ENCODE measurements around the gene PHLDA3.

Gene PHLDA3

GRCh38 chr1:201468844-201469644 is at the start of gene PHLDA3:
PHLDA3 (minus strand) TSS chr1:201469188; CDS start chr1:201468786, 402 bp downstream.
- Histone ChIP-seq H4K20me1 (ENCODE audit: insufficient read depth, low read length) (no peaks in the 10 kb centered on the region), H3K4me2 (ENCODE audit: low read length) (no peak within 1 kb of the TSS), H2AFZ (ENCODE audit: low read length) (no peak within 1 kb of the TSS), H3F3A (ENCODE audit: insufficient read depth, low read length) (no peaks in the 10 kb centered on the region), H3K4me3 (ENCODE audit: low read depth, low read length, poor library complexity, severe bottlenecking) (no peak within 1 kb of the TSS), H3K9me3 (ENCODE audit: low read length) (no peaks in the 10 kb centered on the region), H3K27ac (ENCODE audit: low read depth, low read length, poor library complexity, severe bottlenecking) (no peak within 1 kb of the TSS), H3K9me2 (ENCODE audit: low read depth, low read length) (no peaks in the 10 kb centered on the region), H3K9ac (ENCODE audit: low read length) (no peak within 1 kb of the TSS), H3K36me3 (ENCODE audit: insufficient read depth, low read length) (no peaks in the 10 kb centered on the region), H3K79me2 (ENCODE audit: insufficient read depth, low read length) (no peaks in the 10 kb centered on the region), H3K27me3 (ENCODE audit: insufficient read depth, low read length) (0 out of 2 replicates have a peak, but pooled peaks cover 4% of the 10 kb centered on the region), H3K4me1 (ENCODE audit: insufficient read depth, low read length, severe bottlenecking) (no peaks in the 10 kb centered on the region)
- TF ChIP-seq EZH2 (IDR thresholded peaks at IDR 0.05; ENCODE audit: borderline replicate concordance, low read length) = no peak
- TF ChIP-seq, protein P1, sequence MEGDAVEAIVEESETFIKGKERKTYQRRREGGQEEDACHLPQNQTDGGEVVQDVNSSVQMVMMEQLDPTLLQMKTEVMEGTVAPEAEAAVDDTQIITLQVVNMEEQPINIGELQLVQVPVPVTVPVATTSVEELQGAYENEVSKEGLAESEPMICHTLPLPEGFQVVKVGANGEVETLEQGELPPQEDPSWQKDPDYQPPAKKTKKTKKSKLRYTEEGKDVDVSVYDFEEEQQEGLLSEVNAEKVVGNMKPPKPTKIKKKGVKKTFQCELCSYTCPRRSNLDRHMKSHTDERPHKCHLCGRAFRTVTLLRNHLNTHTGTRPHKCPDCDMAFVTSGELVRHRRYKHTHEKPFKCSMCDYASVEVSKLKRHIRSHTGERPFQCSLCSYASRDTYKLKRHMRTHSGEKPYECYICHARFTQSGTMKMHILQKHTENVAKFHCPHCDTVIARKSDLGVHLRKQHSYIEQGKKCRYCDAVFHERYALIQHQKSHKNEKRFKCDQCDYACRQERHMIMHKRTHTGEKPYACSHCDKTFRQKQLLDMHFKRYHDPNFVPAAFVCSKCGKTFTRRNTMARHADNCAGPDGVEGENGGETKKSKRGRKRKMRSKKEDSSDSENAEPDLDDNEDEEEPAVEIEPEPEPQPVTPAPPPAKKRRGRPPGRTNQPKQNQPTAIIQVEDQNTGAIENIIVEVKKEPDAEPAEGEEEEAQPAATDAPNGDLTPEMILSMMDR (IDR thresholded peaks at IDR 0.05; ENCODE audit: low read length) = no peak

GRCh38 chr1:201518071-201518470 is 49.1 kb upstream of the PHLDA3 start:
- Histone ChIP-seq H3K27me3 (ENCODE audit: insufficient read depth, low read length) (no peaks in the 10 kb centered on the region), H3K27ac (ENCODE audit: low read depth, low read length, poor library complexity, severe bottlenecking) (no peak overlapping the region)
- TF ChIP-seq EZH2 (IDR thresholded peaks at IDR 0.05; ENCODE audit: borderline replicate concordance, low read length) = no peak
- TF ChIP-seq, protein P1 (IDR thresholded peaks at IDR 0.05; ENCODE audit: low read length) = no peak

DNA sequence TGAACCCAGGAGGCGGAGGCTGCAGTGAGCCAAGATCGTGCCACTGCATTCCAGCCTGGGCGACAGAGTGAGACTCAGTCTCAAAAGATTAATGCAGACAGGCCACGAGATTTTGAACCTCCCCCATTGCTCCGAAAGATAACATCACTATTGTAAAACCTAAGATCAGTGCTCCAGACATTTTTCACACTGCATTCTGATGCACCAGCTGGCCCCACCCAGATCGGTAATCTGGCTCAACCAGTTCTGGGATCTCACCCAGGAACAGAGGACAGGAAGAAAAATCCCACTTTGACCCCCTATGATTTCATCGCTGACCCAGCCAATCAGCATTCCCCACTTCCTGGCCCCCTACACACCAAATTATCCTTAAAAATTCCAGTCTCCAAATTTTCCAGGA is 48.6 kb upstream of the PHLDA3 start:
- Histone ChIP-seq H3K9me3 (ENCODE audit: low read length) (no peaks in the 10 kb centered on the region), H3K4me3 (ENCODE audit: low read depth, low read length, poor library complexity, severe bottlenecking) (no peak overlapping the region), H3K27ac (ENCODE audit: low read depth, low read length, poor library complexity, severe bottlenecking) (no peak overlapping the region), H3K4me1 (ENCODE audit: insufficient read depth, low read length, severe bottlenecking) (peaks cover 2% of the 10 kb centered on the region), H2AFZ (ENCODE audit: low read length) (no peak overlapping the region), H3K36me3 (ENCODE audit: insufficient read depth, low read length) (no peaks in the 10 kb centered on the region; the same call in 1 of the 2 replicates), H3K79me2 (ENCODE audit: insufficient read depth, low read length) (no peaks in the 10 kb centered on the region), H3K4me2 (ENCODE audit: low read length) (no peak overlapping the region), H3F3A (ENCODE audit: insufficient read depth, low read length) (no peaks in the 10 kb centered on the region), H4K20me1 (ENCODE audit: insufficient read depth, low read length) (no peaks in the 10 kb centered on the region), H3K27me3 (ENCODE audit: insufficient read depth, low read length) (no peaks in the 10 kb centered on the region), H3K9ac (ENCODE audit: low read length) (no peak overlapping the region), H3K9me2 (ENCODE audit: low read depth, low read length) (no peaks in the 10 kb centered on the region)
- no peak for TF ChIP-seq EZH2 (IDR thresholded peaks at IDR 0.05; ENCODE audit: borderline replicate concordance, low read length)
- TF ChIP-seq, protein P1 (IDR thresholded peaks at IDR 0.05; ENCODE audit: low read length) = no peak

More at GRCh38 chr1:201518071-201518470, 49.1 kb upstream of the PHLDA3 start:
- H3K79me2 ChIP-seq (ENCODE audit: insufficient read depth, low read length) = no peaks in the 10 kb centered on the region
- no peaks in the 10 kb centered on the region; the same call in 1 of the 2 replicates for H3K36me3 ChIP-seq (ENCODE audit: insufficient read depth, low read length)
- no peak overlapping the region for H2AFZ ChIP-seq (ENCODE audit: low read length)
- H3F3A ChIP-seq (ENCODE audit: insufficient read depth, low read length) = no peaks in the 10 kb centered on the region
- no peak overlapping the region for H3K4me2 ChIP-seq (ENCODE audit: low read length)
- H4K20me1 ChIP-seq (ENCODE audit: insufficient read depth, low read length) = no peaks in the 10 kb centered on the region
- no peak overlapping the region for H3K4me3 ChIP-seq (ENCODE audit: low read depth, low read length, poor library complexity, severe bottlenecking)
- H3K9me3 ChIP-seq (ENCODE audit: low read length) = no peaks in the 10 kb centered on the region
- H3K4me1 ChIP-seq (ENCODE audit: insufficient read depth, low read length, severe bottlenecking) = no peaks in the 10 kb centered on the region
- no peaks in the 10 kb centered on the region for H3K9me2 ChIP-seq (ENCODE audit: low read depth, low read length)
- H3K9ac ChIP-seq (ENCODE audit: low read length) = no peak overlapping the region
